Cerebellar nuclear complex (tissue), 1 donor: Measurements from ENCODE around the gene SLX4IP.

Experiments
- DNase-seq, 2 experiments: peaks; one replicate each; lab custom pipeline; 2025; lab: John Stamatoyannopoulos, UW

The SLX4IP gene

DNA sequence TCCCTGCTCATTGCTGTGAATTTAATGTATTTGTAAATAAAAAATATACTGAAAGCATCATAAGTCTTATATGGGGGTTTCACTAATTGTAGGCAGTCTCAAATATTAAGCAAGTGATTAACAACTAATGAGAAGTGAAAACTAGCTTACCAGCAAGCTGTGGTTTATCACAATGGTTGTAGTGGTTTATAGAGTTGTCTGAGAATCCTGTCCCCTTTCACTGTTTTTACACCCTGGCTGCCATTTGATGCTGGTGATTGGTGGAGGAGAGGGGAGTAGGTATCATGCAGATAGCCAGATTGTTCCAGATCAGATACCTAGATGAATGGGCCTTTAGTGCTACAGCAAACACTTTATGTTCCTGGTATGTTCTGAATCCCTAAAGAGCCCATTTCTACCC, 7.1 kb upstream of the SLX4IP start:
- no peak for DNase-seq

DNA sequence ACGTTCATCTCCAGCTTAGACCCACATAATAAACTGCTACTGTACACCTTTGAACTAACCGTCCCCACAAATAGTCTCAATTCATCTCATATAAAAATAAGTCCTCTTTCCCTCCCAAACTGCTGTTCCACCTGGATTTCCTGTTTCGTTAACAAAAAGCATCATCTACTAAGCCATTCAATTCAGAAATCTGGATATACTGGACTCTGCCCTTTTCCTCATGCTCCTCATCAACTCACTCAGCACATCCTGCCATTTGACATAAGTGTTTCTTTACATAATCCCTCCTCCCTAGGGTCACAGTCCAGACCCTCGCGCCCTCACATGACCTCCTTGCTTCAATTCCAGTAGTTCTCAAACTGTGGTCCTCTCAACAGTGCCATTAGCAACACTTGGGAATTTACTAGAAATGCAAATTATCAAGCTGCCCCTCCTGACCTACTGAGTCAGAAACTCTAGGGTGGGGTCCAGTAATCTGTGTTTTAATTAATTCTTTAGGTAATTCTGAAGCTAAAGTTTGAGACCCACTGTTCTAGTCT, 5.6 kb upstream of the SLX4IP start:
- DNase-seq = no peak

DNA sequence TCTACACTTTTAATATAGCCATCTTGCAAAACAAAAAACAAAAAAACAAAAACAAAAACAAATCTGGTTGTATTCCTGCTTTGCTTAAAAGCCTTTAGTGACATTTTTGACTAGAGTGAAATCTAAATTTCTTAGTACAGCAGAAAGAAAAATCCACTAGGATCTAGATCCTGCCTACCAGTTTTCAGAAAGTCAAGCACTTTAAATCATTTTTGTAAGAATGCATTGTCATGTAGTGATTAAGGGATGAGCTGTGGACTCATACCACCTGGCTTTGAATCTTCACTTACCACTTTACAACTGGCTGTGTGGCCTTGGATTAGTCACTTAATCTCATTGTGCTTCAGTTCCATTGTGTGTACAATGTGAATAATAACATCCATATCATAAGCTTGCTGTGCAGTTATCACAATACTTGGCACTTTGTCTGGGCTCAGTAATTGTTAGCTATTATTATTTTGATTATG, 5.1 kb upstream of the SLX4IP start:
- DNase-seq = no peak

DNA sequence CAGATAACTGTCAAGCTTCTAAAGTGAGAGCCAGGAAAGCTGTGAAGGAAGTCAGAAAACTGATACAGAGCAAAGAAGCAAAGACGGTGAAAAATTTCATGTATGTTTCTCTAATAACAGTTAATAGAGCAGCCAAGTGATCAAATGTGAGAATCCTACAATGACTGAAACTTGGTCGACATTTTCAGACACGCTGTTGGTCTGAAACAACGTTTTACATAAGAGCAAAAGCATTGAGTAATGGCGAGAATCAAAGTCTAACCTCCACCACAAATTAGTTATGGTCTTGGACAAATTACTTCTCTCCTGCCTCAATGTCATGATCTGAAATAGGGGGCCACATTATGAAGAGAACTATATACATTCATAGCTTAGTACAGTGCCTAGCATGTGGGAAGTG, 4.4 kb upstream of the SLX4IP start:
- DNase-seq = no peak

DNA sequence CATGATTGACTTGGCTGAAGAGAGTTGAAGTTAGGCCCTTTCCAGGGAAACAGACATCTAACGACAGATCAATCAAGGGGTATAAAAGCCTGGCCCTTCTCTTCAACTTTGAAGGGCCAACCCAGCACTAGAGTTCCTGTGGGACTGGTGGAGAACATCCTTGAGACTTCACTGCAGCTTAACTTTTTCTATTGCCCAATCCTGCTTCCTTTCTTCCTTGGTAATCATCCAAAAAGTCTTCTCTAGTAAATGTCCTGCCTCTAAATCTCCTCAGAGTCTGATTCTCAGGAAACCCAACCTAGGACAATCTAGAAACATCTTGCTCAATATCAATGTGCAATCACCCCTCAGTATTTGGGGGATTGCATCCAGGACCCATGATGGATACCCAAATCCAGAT, 3.0 kb upstream of the SLX4IP start:
- DNase-seq = no peak

DNA sequence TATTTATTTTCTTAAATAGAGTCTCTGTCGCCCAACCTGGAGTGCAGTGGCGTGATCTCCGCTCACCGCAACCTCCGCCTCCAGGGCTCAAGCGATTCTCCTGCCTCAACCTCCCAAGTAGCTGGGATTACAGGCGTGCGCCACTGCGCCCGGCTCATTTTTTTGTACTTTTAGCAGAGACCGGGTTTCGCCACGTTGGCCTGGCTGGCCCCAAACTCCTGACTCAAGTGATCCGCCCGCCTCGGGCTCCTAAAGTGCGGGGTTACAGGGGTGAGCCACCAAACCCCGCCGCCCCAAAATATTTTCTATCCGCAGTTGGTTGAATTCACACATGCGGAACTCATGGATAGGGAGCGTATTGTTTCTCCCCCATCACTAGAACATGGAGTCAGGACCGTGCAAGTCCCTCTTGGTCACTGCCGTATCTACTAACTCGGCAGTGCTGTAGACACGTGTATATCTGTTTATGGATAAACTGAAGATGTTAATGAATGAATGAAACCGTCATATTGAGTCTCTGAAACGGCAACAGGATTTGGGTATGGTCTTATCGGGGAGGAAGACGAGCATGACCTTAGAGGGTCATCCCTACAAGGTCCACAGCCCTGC, 2.0 kb upstream of the SLX4IP start:
- no peak for DNase-seq

DNA sequence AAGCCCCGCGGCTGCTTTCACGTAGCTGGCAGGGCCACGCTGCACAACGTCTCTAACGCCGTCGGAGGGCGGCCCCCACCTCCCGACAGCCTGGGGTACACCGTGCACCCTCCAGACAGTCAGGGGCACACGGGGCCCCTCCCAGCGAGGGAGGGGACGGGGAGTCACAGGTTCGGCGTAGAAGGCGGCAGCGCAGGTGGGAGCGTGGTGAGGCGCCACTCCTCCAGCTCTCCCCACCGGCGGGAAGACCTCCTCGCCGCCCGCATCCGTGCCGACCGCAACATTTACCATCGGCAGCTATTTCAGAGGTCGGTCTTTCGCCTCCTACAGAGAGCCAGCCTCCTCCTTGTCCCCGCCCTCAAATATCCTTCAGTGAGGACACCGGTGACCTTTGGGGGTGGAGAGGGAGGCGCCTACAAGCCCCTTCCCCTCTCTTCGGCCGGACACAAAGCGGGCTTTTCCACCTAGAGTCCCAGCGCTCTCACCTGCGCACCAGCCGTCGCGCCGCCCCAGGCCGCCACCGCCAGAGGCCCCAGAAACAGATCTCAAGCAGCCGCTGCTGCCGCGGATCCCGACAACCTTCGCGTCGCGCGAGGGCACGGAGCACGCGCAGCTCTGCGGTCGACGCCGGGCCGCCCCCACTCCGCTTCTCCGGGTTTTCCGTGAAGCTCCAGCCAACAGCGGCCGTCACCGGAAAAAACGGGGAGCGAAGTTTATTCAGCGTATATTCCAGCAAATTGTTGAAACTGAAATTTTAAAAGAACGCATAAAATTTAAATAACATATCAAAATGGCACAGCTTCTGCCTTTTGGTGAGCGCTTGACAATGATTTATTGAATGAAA, 1.3 kb upstream of the SLX4IP start, which contains the start of gene MKKS:
Gene MKKS (minus strand): TSS at position 600 of the 844 bp plus-strand sequence. CDS start 20,708 bp downstream, outside the sequence.
- peak in 1 of 2 experiments; percentile 73 for DNase-seq

DNA sequence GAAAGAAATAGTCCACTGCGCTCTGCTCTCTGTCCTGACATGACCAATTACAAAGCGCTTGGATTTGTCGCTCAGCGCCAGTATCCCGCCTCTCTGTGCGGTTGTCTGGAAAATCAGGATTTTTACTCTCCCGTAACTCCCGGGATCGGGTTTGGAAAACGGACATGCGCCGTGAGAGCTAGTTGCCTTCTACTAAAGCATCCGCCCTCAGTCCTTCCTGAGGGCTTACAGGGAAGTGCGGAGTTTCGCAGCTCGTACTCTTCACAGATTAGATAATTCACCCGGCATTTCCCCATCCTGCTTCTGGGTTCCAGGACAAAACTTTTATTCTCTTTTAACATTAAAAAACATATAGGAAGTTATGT, 656 bp upstream of the SLX4IP start:
- peak; percentile 67 to 81 for DNase-seq

DNA sequence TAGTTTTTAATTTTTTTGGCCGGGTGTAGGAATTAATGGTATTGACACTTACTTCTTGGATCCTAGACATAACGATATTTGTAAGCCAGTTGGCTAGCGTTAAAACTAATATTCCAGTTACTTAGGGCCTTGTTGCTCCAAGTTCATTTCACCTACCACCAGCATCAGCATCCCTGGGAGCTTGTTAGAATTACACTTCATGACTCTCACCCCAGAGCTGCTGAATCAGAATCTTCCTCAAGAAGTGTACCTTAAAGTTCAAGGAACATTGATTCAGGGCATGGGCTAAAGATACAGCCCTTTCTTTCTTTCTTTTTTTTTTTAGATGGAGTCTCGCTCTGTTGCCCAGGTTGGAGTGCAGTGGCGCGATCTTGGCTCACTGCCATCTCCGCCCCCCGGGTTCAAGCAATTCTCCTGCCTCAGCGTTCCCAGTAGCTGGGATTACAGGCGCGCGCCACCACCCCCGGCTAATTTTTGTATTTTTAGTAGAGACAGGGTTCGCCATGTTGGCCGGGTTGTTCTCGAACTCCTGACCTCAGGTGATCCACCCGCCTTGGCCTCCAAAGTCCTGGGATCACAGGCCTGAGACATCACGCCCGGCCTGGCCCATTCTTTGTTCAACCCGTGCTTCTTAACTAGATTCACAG, 1.1 kb downstream of the SLX4IP start:
- DNase-seq = no peak

DNA sequence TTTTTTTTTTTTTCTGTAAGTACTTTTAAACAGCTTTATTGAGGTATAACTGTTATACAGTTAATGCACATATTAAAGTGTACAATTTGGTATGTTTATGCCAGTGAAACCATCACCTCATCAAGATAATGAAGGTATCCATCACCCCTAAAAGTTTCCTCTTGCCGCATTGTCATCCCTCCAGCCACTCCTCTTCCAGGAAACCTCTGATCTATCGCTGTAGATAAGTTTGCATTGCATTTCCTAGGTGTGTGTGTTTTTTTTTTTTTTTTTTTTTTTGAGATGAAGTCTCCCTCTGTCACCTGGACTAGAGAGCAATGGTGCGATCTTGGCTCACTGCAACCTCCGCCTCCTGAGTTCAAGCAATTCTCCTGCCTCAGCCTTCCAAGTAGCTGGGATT, 3.1 kb downstream of the SLX4IP start:
- DNase-seq = no peak

DNA sequence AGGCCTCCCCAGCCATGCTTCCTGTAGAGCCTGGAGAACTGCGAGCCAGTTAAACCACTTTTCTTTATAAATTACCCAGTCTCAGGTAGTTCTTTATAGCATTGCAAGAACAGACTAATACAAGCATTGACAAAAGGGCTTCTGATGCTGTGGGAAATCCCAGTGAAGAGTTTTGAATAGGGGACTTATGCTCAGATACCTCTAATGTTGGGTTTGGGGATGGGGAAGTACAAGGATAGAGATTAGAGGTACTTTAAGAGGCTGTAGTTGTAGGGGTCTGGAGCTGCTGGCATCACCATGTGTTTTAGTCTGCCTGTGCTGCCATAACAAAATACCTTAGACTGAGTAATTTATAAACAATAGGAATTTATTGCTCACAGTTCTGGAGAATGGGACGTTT, 8.8 kb downstream of the SLX4IP start:
- DNase-seq = no peak

DNA sequence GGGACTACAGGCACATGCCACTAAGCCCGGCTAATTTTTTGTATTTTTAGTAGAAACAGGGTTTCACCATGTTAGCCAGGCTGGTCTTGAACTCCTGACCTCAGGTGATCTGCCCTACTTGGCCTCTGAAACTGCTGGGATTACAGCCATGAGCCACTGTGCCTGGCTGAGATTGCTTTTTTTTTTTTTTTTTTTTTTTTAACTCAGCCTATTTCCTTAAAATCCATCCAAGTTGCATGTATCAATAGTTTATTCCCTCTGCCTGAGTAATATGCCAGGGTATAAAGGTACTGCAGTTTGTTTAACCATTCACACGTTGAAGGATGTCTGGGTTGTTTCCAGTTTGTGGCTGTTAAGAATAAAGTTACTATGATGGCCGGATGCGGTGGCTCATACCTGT, 10.7 kb downstream of the SLX4IP start:
- no peak for DNase-seq

DNA sequence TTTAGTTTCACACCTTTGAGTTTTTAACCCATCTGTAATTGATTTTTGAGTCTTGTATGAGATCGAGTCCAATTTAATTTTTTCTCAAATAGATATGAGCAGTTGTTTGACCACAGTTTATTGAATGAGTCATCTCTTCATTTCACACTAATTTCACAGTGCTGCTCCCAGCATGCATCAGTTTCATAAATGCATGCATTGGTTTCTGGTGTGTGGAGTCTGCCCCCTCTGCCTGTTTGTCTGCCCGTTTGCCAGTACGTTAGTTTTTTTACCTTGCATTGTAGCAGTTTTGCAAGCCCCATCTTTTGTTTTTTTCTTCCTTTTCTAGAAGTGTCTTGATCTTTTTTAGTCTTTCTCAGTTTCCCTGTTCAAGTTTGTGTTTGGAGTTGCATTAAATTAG, 11.9 kb downstream of the SLX4IP start:
- no peak for DNase-seq

DNA sequence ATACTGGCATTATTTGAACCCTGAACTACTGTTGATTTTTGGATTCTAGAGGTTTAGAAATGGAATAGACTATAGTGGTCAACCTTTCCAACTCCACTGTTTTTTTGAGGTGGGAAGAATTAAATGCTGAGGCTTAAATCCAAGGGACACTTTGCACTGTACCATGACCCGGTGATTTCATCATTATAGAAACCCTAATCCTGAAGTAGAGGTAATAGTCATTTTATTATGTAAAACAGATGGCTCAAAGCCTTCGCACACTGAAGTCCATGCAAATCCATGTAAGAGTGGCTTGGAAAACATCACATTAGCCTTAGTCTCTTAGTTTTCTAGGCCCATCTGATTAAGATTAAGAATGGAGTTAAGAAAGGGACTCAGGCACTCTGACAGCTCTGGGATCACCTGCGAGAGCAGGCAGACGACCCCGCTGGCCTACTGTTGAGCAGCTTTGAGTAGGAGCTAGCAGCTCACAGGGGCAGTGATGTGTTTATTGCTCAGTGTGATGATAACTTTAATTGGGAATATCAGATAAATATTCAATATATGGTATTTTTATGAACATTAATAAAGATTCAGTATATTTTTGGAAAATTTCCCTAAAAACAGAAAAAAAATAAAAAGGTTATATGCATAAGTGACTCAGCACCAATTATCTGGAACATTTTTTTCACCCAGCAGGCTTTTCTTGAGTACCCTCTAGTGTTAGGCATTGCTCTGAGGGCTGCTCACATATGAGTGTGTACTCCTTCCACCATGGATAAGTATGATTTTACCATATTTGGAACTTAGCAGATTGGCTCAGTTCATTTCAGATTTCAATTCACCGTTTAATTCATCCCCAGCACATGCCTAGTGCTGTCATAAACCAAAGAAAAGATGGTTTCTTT, 13.4 kb downstream of the SLX4IP start:
- no peak for DNase-seq

DNA sequence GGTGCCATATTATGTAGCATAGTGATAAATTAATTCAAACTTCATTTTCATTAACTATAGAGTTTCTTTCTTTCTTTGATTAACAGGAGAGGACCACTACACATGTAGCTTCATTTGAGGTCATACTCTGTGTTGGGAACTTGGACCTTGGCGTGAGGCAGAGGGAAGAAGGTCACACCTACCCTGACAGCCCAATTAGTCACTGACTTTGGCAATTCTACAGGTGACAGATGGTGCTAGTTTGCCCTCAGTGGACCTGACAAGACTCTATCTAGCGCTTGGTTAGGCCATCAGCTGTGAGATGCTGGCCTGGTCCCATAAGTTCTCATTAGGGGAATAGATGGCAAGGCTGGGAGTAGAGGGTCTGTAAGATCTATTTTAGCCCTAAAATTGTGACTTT, 14.2 kb downstream of the SLX4IP start:
- peak in 1 of 2 experiments; percentile 36 for DNase-seq

DNA sequence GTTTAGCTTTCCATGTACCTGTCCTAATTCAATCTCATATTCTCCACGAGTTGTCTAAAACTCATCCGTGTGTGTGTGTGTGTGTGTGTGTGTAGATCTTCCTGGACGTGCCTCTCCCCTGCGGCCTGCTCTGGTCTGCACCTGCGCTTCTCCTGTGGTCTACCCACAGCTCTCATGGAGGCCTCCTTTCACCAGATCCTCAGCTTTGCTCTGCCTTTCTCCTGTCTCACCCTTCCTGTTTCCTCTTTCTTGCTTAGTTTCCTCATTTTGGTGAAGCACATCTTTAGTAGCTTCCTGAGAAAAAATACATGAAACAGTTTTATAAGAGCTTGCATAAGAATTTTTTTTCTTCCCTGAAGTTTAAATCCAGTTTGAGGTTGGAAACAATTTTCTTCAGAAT, 18.1 kb downstream of the SLX4IP start:
- no peak for DNase-seq

DNA sequence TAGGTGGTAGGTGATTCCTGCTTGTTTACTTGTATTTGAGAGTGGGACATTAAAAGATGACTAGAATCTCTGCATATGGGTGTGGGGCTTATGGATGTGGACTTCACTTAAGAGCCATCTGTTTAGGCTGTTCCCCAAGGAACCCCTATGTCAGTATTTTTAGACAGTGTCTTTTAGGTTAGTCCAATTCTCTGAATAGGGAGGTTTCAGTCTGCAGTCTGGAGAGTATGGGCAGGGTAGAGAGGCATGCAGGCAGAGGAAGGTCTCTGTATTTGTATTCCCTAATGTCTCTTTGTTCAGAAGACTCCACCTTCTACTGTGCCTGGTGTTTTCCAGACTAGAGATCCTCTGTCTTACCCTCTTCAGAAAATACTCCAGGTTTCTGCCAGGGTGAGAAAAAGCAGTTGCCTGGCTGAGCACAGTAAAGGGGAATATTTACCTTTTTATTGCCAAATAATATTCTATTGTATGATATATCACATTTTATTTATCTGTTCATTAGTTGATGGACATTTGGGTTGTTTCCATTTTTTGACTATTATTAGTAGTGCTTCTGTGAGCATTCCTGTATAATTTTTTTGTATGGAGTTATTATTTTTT, 19.1 kb downstream of the SLX4IP start:
- no peak for DNase-seq

DNA sequence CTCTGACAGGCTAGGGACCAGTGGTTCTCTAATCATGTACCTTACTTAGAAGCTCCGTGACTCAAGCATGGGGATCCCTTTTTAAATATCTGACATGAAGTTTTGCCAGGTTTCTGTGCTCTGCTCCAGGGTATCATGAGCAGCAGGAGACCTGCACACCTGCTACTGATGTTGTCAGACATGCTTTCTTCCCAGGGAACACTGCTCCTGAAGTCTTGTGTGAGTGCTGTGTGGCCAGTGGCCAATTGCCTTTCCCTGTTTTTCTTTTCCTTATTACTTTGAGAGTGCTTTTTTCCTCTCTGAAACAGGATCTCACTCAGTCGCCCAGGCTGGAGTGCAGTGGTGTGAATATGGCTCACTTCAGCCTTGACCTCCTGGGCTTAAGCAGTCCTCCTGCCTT, 26.4 kb downstream of the SLX4IP start:
- no peak for DNase-seq

DNA sequence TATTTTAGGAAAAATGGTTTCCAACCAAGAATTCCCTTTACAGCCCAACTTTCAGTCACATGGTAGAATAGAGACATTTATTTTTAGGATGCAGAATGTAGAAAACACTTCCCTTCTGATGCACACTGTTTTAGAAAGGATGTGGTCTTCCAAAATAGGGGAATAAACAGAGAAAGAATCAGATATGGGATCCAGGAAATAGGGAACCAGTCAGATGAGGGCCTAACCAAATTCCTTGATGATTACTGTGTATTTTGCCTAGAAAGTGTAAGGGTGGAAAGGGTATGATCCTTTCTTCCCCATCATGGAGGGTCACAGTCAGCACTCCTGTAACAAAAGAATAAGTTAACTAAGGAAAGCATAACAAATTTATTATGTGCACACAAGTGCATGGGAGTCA, 27.4 kb downstream of the SLX4IP start:
- DNase-seq = no peak

DNA sequence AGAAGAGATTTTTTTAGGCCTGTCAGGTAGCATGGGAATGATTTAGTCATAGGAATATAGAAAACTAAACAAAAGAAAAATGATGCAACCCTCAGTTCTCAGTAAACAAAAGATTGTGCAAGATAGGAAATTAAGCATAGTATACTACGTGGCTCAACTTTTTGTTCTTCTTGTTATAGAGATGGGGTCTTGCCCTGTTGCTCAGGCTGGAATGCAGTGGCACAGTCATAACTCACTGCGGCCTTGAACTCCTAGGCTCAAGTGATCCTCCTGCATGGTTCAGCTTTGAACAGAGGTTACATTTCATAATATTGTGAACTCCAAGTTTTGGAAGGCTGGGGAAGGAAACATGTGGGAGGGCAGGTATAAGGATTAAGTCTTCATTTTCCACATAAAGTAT, 28.5 kb downstream of the SLX4IP start:
- no peak for DNase-seq

DNA sequence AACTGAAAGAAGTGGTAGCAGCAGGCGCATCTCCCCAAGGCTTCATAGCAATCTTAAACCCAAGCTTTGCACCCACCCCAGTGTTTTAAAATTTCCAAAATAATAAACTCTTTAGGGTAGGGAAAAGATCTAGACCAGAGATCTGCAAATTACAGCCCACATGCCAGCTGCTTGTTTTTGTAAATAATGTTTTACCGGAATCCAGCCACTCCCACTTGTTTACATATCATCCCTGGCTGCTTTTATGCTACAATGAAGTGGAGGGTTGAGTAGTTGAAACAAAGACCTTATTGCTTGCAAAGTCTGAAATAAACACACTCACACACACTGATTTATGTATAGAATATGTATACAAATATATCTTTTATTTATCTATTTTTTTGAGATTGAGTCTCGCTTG, 30.0 kb downstream of the SLX4IP start:
- no peak for DNase-seq
